ENCODE results near the gene NAPA. TPM values are rescaled to one million over a fixed set of nuclear protein-coding genes. Genes with fewer than 3 reads are reported as not detected.

The NAPA gene
- total RNA-seq, 1 experiment from 2014 or later = 158 TPM

DNA sequence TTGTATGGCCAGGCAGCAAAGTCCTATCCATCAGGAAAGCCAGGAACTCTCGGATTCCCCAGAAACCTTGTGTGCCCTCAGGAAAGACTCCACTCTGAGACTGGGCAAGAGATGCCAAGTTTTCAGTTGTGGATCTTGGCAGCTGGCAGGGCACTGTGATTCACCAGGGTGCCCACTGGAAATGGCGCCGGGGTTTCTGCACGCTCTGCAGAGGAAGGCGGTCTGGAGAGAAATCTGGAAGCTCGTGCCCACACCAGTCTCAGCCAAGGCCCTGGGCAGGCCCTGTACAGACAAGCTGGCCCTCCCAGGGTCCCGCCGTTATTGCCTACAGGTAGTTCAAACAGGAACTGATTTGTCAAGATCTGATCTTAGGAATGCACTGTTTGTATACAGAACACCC is 4.9 kb downstream of the NAPA start:
- no TSS peak for BruUV-seq (replicated peaks)
- CTCF ChIA-PET = interaction anchor here (1.1 kb wide), 1 partner anchor 26 kb away, joined by 5 read pairs; the partner anchor contains the start of gene KPTN
- TF ChIP-seq, protein P1, sequence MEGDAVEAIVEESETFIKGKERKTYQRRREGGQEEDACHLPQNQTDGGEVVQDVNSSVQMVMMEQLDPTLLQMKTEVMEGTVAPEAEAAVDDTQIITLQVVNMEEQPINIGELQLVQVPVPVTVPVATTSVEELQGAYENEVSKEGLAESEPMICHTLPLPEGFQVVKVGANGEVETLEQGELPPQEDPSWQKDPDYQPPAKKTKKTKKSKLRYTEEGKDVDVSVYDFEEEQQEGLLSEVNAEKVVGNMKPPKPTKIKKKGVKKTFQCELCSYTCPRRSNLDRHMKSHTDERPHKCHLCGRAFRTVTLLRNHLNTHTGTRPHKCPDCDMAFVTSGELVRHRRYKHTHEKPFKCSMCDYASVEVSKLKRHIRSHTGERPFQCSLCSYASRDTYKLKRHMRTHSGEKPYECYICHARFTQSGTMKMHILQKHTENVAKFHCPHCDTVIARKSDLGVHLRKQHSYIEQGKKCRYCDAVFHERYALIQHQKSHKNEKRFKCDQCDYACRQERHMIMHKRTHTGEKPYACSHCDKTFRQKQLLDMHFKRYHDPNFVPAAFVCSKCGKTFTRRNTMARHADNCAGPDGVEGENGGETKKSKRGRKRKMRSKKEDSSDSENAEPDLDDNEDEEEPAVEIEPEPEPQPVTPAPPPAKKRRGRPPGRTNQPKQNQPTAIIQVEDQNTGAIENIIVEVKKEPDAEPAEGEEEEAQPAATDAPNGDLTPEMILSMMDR (IDR thresholded peaks at IDR 0.05; ENCODE audit: unreplicated experiment) = no peak
- Mint-ChIP-seq H3K9me3 (ENCODE audit: low read depth, unreplicated experiment) (no peaks in the 10 kb centered on the region), H3K4me1 (ENCODE audit: low read depth, unreplicated experiment) (peaks cover 27% of the 10 kb centered on the region), H3K4me3 (ENCODE audit: low read depth, unreplicated experiment) (no peak overlapping the region), H3K27me3 (ENCODE audit: unreplicated experiment) (no peaks in the 10 kb centered on the region), H3K27ac (ENCODE audit: unreplicated experiment) (no peak overlapping the region), H3K36me3 (ENCODE audit: insufficient read depth, unreplicated experiment) (peaks cover 39% of the 10 kb centered on the region)
- intact Hi-C loops (cut with micrococcal nuclease; ENCODE audit: unreplicated experiment) = loop anchor here (5.0 kb wide), 1 partner anchor 97 kb away; the partner anchor contains the start of gene BICRA
- no peak for DNase-seq

DNA sequence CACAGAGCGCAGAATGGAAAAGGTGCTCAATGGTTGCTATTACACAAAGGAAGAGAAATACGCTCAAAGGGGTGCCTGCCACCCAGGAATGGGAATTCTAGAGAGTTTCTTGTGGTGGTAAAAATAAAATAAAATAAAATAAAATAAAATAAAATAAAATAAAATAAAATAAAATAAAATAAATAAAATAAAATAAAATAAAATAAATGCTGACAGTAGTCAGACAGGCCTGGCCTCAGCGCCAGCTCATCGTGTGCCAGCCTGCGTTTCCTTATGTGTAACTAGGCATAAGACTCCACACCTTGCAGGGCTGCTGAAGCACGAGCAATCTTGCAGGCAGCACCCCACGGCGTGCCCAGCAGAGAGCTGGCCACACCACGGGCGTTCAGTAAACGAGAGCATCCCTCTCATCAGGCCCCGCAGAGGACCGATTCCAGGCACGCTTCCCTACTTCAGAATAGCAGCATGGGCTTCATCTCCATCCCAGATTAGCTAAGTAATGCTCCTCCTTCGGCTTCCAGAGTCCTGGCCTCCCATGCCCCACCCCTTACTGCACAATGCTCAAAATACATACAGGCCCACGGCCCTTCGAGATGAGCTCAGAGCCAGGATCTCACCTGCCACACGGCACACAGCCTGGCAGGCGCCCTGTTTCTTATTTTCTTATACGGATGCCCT is 5.6 kb downstream of the NAPA start:
- H3K9me3 Mint-ChIP-seq (ENCODE audit: low read depth, unreplicated experiment) = no peaks in the 10 kb centered on the region
- H3K27me3 Mint-ChIP-seq (ENCODE audit: unreplicated experiment) = no peaks in the 10 kb centered on the region
- intact Hi-C loops (cut with micrococcal nuclease; ENCODE audit: unreplicated experiment) = no loop called here
- BruUV-seq (replicated peaks) = no TSS peak
- TF ChIP-seq, protein P1 (IDR thresholded peaks at IDR 0.05; ENCODE audit: unreplicated experiment) = no peak
- no peak overlapping the region for H3K4me3 Mint-ChIP-seq (ENCODE audit: low read depth, unreplicated experiment)
- DNase-seq = no peak
- peaks cover 33% of the 10 kb centered on the region for H3K36me3 Mint-ChIP-seq (ENCODE audit: insufficient read depth, unreplicated experiment)
- CTCF ChIA-PET = interaction anchor here (0.6 to 1.1 kb wide), 2 partner anchors 25 to 267 kb away, joined by 5 to 8 read pairs; partner anchors contain the start of gene KPTN
- H3K4me1 Mint-ChIP-seq (ENCODE audit: low read depth, unreplicated experiment) = peaks cover 27% of the 10 kb centered on the region
- H3K27ac Mint-ChIP-seq (ENCODE audit: unreplicated experiment) = no peak overlapping the region

DNA sequence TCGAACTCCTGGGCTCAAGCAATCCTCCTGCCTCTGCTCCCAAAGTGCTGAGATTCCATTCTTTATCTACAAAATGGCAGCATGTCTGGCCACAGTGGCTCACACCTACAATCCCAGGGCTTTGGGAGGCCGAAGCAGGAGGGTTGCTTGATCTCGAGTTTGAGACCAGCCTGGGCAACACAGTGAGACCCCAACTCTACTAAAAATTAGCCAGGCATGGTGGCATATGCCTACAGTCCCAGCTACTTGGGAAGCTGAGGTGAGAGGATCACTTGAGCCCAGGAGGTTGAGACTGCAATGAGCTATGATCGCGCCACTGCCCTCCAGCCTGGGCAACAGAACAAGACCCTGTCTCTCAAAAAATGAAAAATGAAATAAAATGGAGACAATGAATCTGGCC is 6.1 kb downstream of the NAPA start:
- Mint-ChIP-seq H3K36me3 (ENCODE audit: insufficient read depth, unreplicated experiment) (peaks cover 28% of the 10 kb centered on the region), H3K4me1 (ENCODE audit: low read depth, unreplicated experiment) (peaks cover 24% of the 10 kb centered on the region), H3K9me3 (ENCODE audit: low read depth, unreplicated experiment) (no peaks in the 10 kb centered on the region), H3K27me3 (ENCODE audit: unreplicated experiment) (no peaks in the 10 kb centered on the region), H3K4me3 (ENCODE audit: low read depth, unreplicated experiment) (no peak overlapping the region), H3K27ac (ENCODE audit: unreplicated experiment) (no peak overlapping the region)
- CTCF ChIA-PET = no interaction called here
- DNase-seq = no peak
- BruUV-seq (replicated peaks) = no TSS peak
- TF ChIP-seq, protein P1 (IDR thresholded peaks at IDR 0.05; ENCODE audit: unreplicated experiment) = no peak
- intact Hi-C loops (cut with micrococcal nuclease; ENCODE audit: unreplicated experiment) = no loop called here

DNA sequence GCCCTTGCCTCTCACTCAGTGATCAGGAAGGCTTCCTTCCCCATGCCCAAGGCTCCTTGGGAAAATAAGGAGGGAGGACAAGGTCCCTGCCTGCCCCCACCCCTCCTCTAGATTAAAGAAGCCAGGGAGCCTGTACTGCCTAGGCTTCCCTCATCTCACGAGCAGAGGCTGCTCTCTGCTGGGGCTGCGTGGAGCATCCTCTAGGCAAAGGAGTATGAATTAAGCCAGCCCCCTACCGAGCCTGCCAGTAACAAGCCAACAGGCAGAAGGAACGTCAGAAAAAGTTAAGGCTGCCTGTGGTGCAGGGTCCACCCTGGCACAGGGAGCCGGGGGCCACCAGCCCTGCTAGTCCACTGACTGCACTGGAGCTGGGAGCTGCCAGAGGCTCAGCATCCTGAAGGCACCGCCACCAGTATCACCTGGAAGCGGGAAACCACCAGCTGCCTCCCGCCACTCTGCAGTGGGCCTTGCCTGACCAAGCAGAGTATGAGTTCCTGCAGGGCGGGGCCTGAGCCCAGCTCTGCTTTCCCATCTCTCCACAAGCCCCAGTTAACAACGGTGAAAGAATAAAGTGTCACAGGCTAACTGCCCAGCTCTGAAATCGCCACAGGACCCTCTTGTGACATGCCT is 6.8 kb downstream of the NAPA start:
- no peak for DNase-seq
- TF ChIP-seq, protein P1 (IDR thresholded peaks at IDR 0.05; ENCODE audit: unreplicated experiment) = no peak
- H3K4me3 Mint-ChIP-seq (ENCODE audit: low read depth, unreplicated experiment) = no peak overlapping the region
- H3K27ac Mint-ChIP-seq (ENCODE audit: unreplicated experiment) = no peak overlapping the region
- H3K27me3 Mint-ChIP-seq (ENCODE audit: unreplicated experiment) = no peaks in the 10 kb centered on the region
- intact Hi-C loops (cut with micrococcal nuclease; ENCODE audit: unreplicated experiment) = no loop called here
- H3K36me3 Mint-ChIP-seq (ENCODE audit: insufficient read depth, unreplicated experiment) = peaks cover 28% of the 10 kb centered on the region
- no TSS peak for BruUV-seq (replicated peaks)
- H3K4me1 Mint-ChIP-seq (ENCODE audit: low read depth, unreplicated experiment) = peaks cover 17% of the 10 kb centered on the region
- CTCF ChIA-PET = interaction anchor here (0.5 to 0.6 kb wide), 2 partner anchors 28 to 351 kb away, joined by 3 read pairs; no protein-coding TSS in a partner anchor
- no peaks in the 10 kb centered on the region for H3K9me3 Mint-ChIP-seq (ENCODE audit: low read depth, unreplicated experiment)
